OCI-LY3 (cell line): ENCODE results near the gene KRTAP4-1.

Experiments
- CTCF ChIP-seq: fragments of 200-600, 300-600 bp; sonication (generic); IDR thresholded peaks from 2 replicates; pipeline ENCODE4 v1.5.1; 2014; ENCODE audit warnings: antibody characterized with exemption, low read length, low read depth
- EZH2phosphoT487 ChIP-seq: fragments of 200-600 bp; shearing (Covaris generic); IDR thresholded peaks from 2 replicates; pipeline ENCODE4 v1.6.1; 2018; ENCODE audit warnings: antibody characterized with exemption, mixed run types, low read depth

GRCh38 chr17:41211845-41212466, 27.2 kb upstream of the KRTAP4-1 start:
- TF ChIP-seq CTCF (no peak), EZH2phosphoT487 (no peak)
